OCI-LY3 (cell line): ENCODE data around the gene BBS12.

Experiments used
- H2AFZ ChIP-seq: fragments of 200-600, 300-600 bp; shearing (Covaris generic); 2 replicates; pipeline ENCODE4 v1.6.0; 2014; ENCODE audit warnings: antibody characterized with exemption, low read depth, low read length
- H3K27ac ChIP-seq: fragments of 200-600, 300-600 bp; sonication (generic); 2 replicates; pipeline ENCODE4 v1.5.1; 2014; ENCODE audit warnings: mild to moderate bottlenecking, low read length, moderate library complexity, mixed read lengths
- H3K27me3 ChIP-seq: fragments of 200-600, 300-600 bp; sonication (generic); 2 replicates; pipeline ENCODE4 v1.6.1; 2014; ENCODE audit warnings: low read depth, low read length, mixed read lengths
- H3K36me3 ChIP-seq: fragments of 200-600, 300-600 bp; sonication (generic); replicated peaks from 2 replicates; pipeline ENCODE3; 2014; ENCODE audit warnings: low read depth, low read length, mixed read lengths
- H3K4me1 ChIP-seq: fragments of 300-600, 200-600 bp; sonication (generic); 2 replicates; pipeline ENCODE4 v1.6.1; 2014; ENCODE audit warnings: low read length, mixed read lengths
- H3K4me2 ChIP-seq: fragments of 200-600, 300-600 bp; sonication (generic); 2 replicates; pipeline ENCODE4 v1.6.1; 2014; ENCODE audit warnings: low read length, mixed read lengths
- H3K4me3 ChIP-seq: fragments of 300-600, 200-600 bp; sonication (generic); 2 replicates; pipeline ENCODE4 v1.5.1; 2014; ENCODE audit warnings: antibody characterized with exemption, mild to moderate bottlenecking, low read length, moderate library complexity
- H3K79me2 ChIP-seq: fragments of 300-600, 200-600 bp; shearing (Covaris generic); 2 replicates; pipeline ENCODE4 v1.6.1; 2014; ENCODE audit warnings: mild to moderate bottlenecking, low read length, mixed read lengths
- H3K9ac ChIP-seq: fragments of 300-600, 200-600 bp; shearing (Covaris generic); 2 replicates; pipeline ENCODE4 v1.6.0; 2014; ENCODE audit warnings: mild to moderate bottlenecking, low read length, moderate library complexity
- H3K9me3 ChIP-seq: fragments of 200-600, 300-600 bp; shearing (Covaris generic); 2 replicates; pipeline ENCODE4 v1.6.1; 2014; ENCODE audit warnings: low read length, mixed read lengths; ENCODE audit not compliant: insufficient read depth
- H4K20me1 ChIP-seq: fragments of 200-600, 300-600 bp; sonication (generic); 2 replicates; pipeline ENCODE4 v1.6.1; 2016; ENCODE audit warnings: low read length, mixed read lengths; ENCODE audit not compliant: insufficient read depth
- EZH2phosphoT487 ChIP-seq: fragments of 200-600 bp; shearing (Covaris generic); IDR thresholded peaks from 2 replicates; pipeline ENCODE4 v1.6.1; 2018; ENCODE audit warnings: antibody characterized with exemption, mixed run types, low read depth
- TF ChIP-seq, protein P1 (sequence below): fragments of 200-600, 300-600 bp; sonication (generic); IDR thresholded peaks from 2 replicates; pipeline ENCODE4 v1.5.1; 2014; ENCODE audit warnings: antibody characterized with exemption, low read length, low read depth

The BBS12 gene

DNA sequence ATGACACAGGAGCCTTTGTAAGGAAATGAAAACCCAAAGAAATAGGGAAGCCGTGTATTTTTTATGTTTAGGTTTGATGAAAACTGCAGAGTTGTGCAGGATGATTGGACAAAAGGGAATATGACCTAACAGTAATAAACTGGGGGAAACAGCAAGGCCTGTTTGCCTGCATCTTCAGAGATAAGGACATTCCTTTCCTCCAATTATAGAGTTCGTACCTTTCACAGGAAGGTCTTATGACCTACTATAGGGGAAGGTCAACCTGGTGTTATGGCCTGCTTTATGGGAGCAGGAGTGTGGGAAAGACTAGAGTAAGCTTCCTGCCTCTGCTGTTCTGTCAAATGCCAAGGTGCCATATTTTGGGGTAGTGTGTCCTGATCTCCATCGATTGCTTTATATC, 42.5 kb downstream of the BBS12 start:
- Histone ChIP-seq H3K27ac (no peak overlapping the region), H3K4me2 (no peak overlapping the region), H3K36me3 (no peaks in the 10 kb centered on the region), H2AFZ (no peak overlapping the region), H4K20me1 (no peaks in the 10 kb centered on the region), H3K79me2 (no peaks in the 10 kb centered on the region), H3K4me3 (no peak overlapping the region), H3K4me1 (peaks cover 10% of the 10 kb centered on the region), H3K9me3 (no peaks in the 10 kb centered on the region), H3K9ac (no peak overlapping the region), H3K27me3 (no peaks in the 10 kb centered on the region)
- no peak for TF ChIP-seq EZH2phosphoT487
- TF ChIP-seq, protein P1, sequence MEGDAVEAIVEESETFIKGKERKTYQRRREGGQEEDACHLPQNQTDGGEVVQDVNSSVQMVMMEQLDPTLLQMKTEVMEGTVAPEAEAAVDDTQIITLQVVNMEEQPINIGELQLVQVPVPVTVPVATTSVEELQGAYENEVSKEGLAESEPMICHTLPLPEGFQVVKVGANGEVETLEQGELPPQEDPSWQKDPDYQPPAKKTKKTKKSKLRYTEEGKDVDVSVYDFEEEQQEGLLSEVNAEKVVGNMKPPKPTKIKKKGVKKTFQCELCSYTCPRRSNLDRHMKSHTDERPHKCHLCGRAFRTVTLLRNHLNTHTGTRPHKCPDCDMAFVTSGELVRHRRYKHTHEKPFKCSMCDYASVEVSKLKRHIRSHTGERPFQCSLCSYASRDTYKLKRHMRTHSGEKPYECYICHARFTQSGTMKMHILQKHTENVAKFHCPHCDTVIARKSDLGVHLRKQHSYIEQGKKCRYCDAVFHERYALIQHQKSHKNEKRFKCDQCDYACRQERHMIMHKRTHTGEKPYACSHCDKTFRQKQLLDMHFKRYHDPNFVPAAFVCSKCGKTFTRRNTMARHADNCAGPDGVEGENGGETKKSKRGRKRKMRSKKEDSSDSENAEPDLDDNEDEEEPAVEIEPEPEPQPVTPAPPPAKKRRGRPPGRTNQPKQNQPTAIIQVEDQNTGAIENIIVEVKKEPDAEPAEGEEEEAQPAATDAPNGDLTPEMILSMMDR = no peak

DNA sequence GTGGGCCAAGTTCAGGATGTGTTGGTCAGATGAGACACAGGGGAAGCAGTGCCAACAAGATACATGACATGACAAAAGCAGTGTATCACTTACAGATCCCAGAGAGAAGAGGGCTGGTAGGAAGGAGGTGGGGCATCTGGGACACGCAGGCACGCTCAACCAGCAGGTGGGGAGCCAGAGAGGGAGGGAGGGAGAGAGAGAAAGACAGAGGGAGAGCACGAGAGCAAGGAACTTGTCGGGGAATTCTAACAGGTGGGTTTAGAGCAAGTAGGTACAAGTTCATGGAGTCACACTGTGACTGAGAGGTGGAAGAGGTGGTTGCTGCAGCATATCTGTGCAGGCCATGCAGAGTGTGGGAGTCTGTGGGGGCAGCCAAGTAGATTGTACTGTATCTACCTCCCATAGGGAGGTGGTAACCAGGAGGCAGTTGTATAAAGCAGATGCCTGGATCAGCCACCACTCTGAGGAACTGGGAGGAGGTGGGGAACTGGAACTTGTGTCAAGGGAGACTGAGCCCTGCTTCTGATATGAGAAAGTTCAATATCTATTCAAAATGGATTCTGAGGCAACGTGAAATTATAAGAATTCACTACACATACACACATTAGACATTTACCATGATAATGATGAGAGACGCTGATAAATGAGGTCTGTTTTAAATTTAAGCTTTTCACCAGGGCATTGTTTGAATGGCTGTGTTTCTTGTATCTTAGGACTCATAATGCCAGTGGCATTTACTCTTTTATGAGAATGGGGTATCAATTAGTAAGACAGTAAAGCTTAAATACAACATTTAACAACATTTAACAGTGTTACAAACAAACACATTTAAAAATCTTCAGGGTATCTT, 43.7 kb downstream of the BBS12 start:
- no peak overlapping the region for H3K4me2 ChIP-seq
- H3K27ac ChIP-seq = no peak overlapping the region

DNA sequence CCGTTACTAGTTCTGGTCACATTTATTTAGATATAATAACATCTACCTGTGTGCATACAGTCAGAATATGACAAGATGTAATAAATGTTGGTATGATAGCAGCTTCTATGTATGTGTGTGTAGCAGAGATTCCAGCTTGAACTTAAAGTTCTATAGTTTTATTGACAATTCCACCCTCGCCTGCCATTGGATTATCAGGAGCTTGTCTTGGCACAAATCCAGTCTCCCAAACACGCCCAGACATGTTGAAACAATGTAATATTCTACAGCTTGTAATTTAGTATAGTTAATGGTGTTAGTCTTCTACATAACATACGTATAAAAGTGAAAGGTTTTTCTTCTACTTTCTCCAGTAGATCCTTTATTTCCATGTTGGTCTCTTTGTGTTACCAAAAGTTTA, 44.4 kb downstream of the BBS12 start:
- TF ChIP-seq, protein P1 = no peak
- no peak for TF ChIP-seq EZH2phosphoT487
- Histone ChIP-seq H2AFZ (no peak overlapping the region), H3K4me1 (peaks cover 10% of the 10 kb centered on the region), H3K36me3 (no peaks in the 10 kb centered on the region), H3K9me3 (no peaks in the 10 kb centered on the region), H3K9ac (no peak overlapping the region), H3K27me3 (no peaks in the 10 kb centered on the region), H3K27ac (no peak overlapping the region), H4K20me1 (no peaks in the 10 kb centered on the region), H3K4me3 (no peak overlapping the region), H3K79me2 (no peaks in the 10 kb centered on the region), H3K4me2 (no peak overlapping the region)

More for the DNA sequence above, 43.7 kb downstream of the BBS12 start:
- Histone ChIP-seq H3K9ac (no peak overlapping the region), H3K9me3 (no peaks in the 10 kb centered on the region), H3K27me3 (no peaks in the 10 kb centered on the region), H2AFZ (no peak overlapping the region), H3K36me3 (no peaks in the 10 kb centered on the region), H3K79me2 (no peaks in the 10 kb centered on the region), H3K4me3 (no peak overlapping the region), H3K4me1 (peaks cover 10% of the 10 kb centered on the region), H4K20me1 (no peaks in the 10 kb centered on the region)
- TF ChIP-seq, protein P1 = no peak
- no peak for TF ChIP-seq EZH2phosphoT487

DNA sequence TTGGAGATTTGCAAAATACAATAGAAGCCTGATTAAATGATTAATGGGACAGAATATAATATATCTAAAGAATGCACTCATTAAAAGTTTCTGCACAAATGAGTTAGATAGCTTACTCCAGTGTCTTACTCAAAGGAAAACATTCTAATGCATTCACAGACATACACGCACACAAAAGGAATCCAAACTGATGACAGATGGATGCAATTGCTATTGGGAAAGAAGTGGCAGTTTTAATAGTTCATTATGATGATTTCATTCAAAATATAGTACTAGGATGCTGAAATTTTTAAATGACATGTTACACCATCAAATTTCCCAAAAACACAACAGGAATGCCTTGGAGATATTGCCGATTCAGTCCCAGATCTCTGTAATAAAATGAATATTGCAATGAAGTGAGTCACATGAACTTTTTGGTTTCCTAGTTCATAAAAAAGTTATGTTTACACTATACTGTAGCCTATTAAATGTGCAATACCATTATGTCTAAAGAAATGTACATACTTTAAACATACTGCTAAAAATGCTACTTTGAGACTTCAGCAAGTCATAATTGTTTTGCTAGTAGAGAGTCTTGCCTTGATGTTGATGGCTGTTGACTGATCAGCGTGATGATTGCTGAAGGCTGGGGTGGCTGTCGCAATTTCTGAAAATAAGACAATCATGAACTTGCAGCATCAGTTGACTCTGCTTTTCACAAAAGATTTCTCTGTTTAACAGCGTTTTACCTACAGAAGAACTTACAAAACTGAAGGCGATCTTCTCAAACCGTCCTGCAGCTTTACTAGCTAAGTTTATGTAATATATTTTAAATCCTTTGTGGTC, 45.6 kb downstream of the BBS12 start:
- Histone ChIP-seq H3K27me3 (no peaks in the 10 kb centered on the region), H3K79me2 (no peaks in the 10 kb centered on the region), H3K36me3 (no peaks in the 10 kb centered on the region), H4K20me1 (no peaks in the 10 kb centered on the region), H3K9ac (no peak overlapping the region), H3K9me3 (no peaks in the 10 kb centered on the region), H2AFZ (no peak overlapping the region), H3K4me2 (no peak overlapping the region), H3K27ac (no peak overlapping the region), H3K4me1 (peaks cover 10% of the 10 kb centered on the region), H3K4me3 (no peak overlapping the region)
- TF ChIP-seq EZH2phosphoT487 = no peak
- TF ChIP-seq, protein P1 = no peak
